RWPE2 (cell line): ENCODE data around the gene ZNF396.

Source experiments
- ATAC-seq: fragments of 200-7000 bp; cut with Tn5 transposase; 3 replicates; pipeline ENCODE4 v1.9.1; 2021; ENCODE audit warnings: low read depth
- DNase-seq: peaks from one replicate; pipeline ENCODE4 v3.0.0-alpha.2; 2020; ENCODE audit warnings: low spot score
- H3K27ac ChIP-seq: fragments of 450-650 bp; 2 replicates; pipeline ENCODE4 v1.5.1; 2017; ENCODE audit warnings: mild to moderate bottlenecking; ENCODE audit not compliant: poor library complexity, severe bottlenecking
- H3K27me3 ChIP-seq: fragments of 250-450 bp; sonication (Bioruptor Pico); 2 replicates; pipeline ENCODE4 v1.5.1; 2021; ENCODE audit warnings: mild to moderate bottlenecking, moderate library complexity; ENCODE audit not compliant: insufficient read depth, poor library complexity, severe bottlenecking
- H3K36me3 ChIP-seq: fragments of 250-450 bp; sonication (Bioruptor Pico); 2 replicates; pipeline ENCODE4 v1.5.1; 2020; ENCODE audit warnings: low read depth, mild to moderate bottlenecking, moderate library complexity
- H3K4me1 ChIP-seq: fragments of 250-450 bp; sonication (Bioruptor Pico); 2 replicates; pipeline ENCODE4 v1.5.1; 2021; ENCODE audit warnings: mild to moderate bottlenecking, moderate library complexity; ENCODE audit not compliant: insufficient read depth, poor library complexity, severe bottlenecking
- H3K4me3 ChIP-seq: fragments of 250-450 bp; sonication (Bioruptor Pico); 2 replicates; pipeline ENCODE4 v1.5.1; 2021; ENCODE audit warnings: mild to moderate bottlenecking, moderate library complexity; ENCODE audit not compliant: severe bottlenecking
- H3K9me3 ChIP-seq: fragments of 250-450 bp; sonication (Bioruptor Pico); 2 replicates; pipeline ENCODE4 v1.5.1; 2021; ENCODE audit warnings: mild to moderate bottlenecking, moderate library complexity; ENCODE audit not compliant: severe bottlenecking
- TF ChIP-seq, protein P1 (sequence below): fragments of 450-650 bp; IDR thresholded peaks from one replicate; pipeline ENCODE4 v1.5.1; 2017; ENCODE audit warnings: mild to moderate bottlenecking, moderate library complexity; ENCODE audit not compliant: poor library complexity, severe bottlenecking

Gene ZNF396

DNA sequence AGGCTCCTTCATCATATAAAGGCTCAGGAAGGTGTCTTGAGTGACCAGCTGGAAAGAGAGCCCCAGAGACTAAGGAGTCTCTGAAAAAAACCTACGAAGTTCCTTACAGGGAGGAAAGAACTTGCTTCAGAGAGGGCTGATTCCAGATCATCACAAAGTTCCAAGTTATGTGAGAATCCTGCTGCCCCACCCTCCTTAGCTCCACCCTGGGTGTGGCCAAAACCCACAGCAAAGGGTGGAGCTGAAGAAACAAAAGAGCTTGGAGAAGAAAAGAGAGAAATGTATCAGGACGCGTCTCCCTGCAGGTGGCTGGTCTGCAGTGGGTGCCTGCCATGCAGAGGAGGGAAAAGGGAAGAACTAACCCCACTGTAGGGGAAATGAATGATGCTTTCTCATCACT is 32.8 kb upstream of the ZNF396 start:
- Histone ChIP-seq H3K4me1 (peaks cover 28% of the 10 kb centered on the region), H3K36me3 (no peaks in the 10 kb centered on the region), H3K27me3 (no peaks in the 10 kb centered on the region), H3K4me3 (no peak overlapping the region), H3K27ac (peak overlapping the region; percentile 3), H3K9me3 (no peaks in the 10 kb centered on the region)
- DNase-seq: no peak
- TF ChIP-seq, protein P1, sequence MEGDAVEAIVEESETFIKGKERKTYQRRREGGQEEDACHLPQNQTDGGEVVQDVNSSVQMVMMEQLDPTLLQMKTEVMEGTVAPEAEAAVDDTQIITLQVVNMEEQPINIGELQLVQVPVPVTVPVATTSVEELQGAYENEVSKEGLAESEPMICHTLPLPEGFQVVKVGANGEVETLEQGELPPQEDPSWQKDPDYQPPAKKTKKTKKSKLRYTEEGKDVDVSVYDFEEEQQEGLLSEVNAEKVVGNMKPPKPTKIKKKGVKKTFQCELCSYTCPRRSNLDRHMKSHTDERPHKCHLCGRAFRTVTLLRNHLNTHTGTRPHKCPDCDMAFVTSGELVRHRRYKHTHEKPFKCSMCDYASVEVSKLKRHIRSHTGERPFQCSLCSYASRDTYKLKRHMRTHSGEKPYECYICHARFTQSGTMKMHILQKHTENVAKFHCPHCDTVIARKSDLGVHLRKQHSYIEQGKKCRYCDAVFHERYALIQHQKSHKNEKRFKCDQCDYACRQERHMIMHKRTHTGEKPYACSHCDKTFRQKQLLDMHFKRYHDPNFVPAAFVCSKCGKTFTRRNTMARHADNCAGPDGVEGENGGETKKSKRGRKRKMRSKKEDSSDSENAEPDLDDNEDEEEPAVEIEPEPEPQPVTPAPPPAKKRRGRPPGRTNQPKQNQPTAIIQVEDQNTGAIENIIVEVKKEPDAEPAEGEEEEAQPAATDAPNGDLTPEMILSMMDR: no peak
- peak; percentile 46; the same call in 1 of the 3 replicates for ATAC-seq

DNA sequence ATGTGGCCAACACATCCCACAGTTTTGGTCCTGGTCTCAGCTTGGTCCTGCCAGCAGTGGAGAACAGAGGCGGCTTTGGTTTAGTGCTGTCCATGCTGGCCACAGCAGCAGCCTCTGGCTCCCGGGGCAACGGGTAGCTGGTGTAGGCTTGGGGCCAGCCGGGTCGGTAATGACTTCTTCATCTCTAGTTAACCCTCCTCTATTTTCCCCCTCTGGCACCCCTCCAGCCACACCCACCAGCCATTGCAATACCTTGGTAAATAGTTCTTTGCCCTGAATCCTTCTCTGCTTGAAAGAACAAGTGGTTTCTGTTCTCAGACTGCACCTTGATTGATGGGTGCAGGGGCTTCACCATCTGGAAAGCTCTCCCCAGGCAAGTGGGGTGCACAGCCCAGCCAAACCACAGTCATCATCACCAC is 31.7 kb upstream of the ZNF396 start:
- DNase-seq (no peak), ATAC-seq (no peak)
- Histone ChIP-seq H3K36me3 (no peaks in the 10 kb centered on the region), H3K4me3 (no peak overlapping the region), H3K9me3 (no peaks in the 10 kb centered on the region), H3K27me3 (no peaks in the 10 kb centered on the region), H3K27ac (peak overlapping the region; percentile 3), H3K4me1 (peaks cover 28% of the 10 kb centered on the region)
- TF ChIP-seq, protein P1: no peak

DNA sequence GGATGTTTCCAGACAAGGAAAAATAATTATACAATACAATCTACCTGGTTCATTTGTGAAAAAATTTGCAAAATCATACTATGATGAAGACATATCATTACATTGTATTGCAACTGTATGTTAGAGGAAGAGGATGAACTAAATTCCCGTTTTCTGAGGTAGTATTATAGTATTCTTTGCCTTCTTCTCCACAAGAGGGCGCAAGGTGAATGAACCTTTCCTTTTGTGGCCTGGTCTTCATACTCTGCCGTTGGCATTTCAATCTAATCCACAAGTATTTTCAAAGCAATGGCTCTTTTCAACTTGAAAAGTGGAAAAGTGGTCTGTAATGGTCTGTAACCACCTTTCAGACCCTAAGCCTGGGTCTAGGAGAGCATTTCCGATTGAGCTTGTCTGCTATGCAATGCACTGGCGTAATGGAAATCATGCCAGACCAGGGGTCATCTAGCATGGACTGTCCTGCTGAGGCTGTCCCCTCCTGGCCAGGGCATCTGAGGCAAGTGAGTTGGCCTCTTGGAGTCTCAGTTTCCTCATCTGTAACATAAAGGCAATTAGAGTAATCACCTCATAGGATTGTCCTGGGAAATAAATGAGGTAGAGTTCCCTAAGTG is 30.8 kb upstream of the ZNF396 start:
- ATAC-seq (peak; percentile 62), DNase-seq (no peak)
- Histone ChIP-seq H3K36me3 (no peaks in the 10 kb centered on the region), H3K4me3 (no peak overlapping the region), H3K4me1 (peaks cover 26% of the 10 kb centered on the region), H3K9me3 (no peaks in the 10 kb centered on the region), H3K27ac (no peak overlapping the region), H3K27me3 (no peaks in the 10 kb centered on the region)
- TF ChIP-seq, protein P1: peak; percentile 92

DNA sequence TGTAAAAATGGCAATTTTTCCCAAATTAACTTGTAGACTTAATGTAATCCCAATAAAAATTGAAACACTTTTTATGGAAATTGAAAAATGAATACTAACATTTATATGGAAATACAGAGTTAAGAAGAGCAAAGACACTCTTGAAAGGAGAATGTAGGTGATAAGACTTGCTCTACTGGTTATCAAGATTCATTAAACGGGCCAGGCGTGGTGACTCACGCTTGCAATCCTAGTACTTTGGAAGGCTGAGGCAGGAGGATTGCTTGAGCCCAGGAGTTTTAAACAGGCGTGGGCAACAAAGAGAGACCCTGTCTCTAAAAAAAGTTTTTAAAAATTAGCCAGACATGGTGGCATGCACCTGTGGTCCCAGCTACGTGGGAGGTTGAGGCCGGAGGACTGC is 29.5 kb upstream of the ZNF396 start:
- Histone ChIP-seq H3K9me3 (no peaks in the 10 kb centered on the region), H3K27me3 (no peaks in the 10 kb centered on the region), H3K36me3 (no peaks in the 10 kb centered on the region), H3K27ac (no peak overlapping the region), H3K4me3 (no peak overlapping the region), H3K4me1 (peaks cover 16% of the 10 kb centered on the region)
- ATAC-seq (peak; percentile 55; the same call in 1 of the 3 replicates), DNase-seq (no peak)
- TF ChIP-seq, protein P1: no peak

DNA sequence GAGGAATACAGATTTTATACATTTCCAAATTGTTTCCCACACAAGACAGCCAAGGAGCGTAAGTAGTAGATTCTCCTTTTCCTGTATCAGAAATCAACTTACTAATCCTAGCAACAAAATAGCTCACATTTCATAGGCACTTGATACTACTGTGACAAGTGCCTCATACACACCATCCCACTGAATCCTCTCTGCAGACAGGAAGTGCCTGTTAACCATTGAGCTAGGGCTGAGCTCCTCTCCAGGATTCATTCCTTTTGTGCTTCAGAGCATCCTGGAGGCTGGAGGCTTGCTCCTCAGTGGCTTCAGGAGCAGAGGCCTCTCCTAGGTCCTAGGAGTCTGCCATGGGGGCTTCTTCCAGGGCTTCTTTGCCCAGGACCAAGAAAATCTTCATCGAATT is 20.8 kb upstream of the ZNF396 start:
- no peak overlapping the region for H3K4me3 ChIP-seq
- no peak for DNase-seq
- ATAC-seq: no peak

More for the DNA sequence above, 20.8 kb upstream of the ZNF396 start:
- H3K4me1 ChIP-seq: no peaks in the 10 kb centered on the region
- no peak overlapping the region for H3K27ac ChIP-seq
- H3K9me3 ChIP-seq: no peaks in the 10 kb centered on the region
- TF ChIP-seq, protein P1: no peak
- no peaks in the 10 kb centered on the region for H3K27me3 ChIP-seq
- H3K36me3 ChIP-seq: no peaks in the 10 kb centered on the region
